K562 (cell line): ENCODE data around the gene ING4. TPM values are rescaled to one million over a fixed set of nuclear protein-coding genes. Genes with fewer than 3 reads are reported as not detected.

Experiments used
- ATF7 ChIP-seq: fragments of 450-650 bp; IDR thresholded peaks from 2 replicates; pipeline ENCODE4 v1.7.1; 2014; ENCODE audit warnings: mild to moderate bottlenecking, moderate library complexity
- CCNT2 ChIP-seq: IDR thresholded peaks from 2 replicates; pipeline ENCODE4 v1.6.1; 2011; ENCODE audit warnings: borderline replicate concordance, low read depth, mild to moderate bottlenecking, moderate library complexity, mixed read lengths, low read length; ENCODE audit not compliant: insufficient read length; ENCODE audit errors: extremely low read depth
- ETV1 ChIP-seq: fragments of 450-650 bp; conservative IDR thresholded peaks from 2 replicates; pipeline ENCODE4 v1.6.1; 2016; ENCODE audit warnings: missing genetic modification characterization, control low read depth, low read depth, missing compliant biosample characterization
- EWSR1 ChIP-seq: fragments of 450-650 bp; IDR thresholded peaks from 2 replicates; pipeline ENCODE4 v1.6.1; 2018; ENCODE audit warnings: borderline replicate concordance, mild to moderate bottlenecking, low read depth, moderate library complexity; ENCODE audit not compliant: partially characterized antibody
- GABPB2 ChIP-seq: fragments of 250-450 bp; sonication (Bioruptor Pico); conservative IDR thresholded peaks from 2 replicates; pipeline ENCODE4 v1.5.1; 2021; ENCODE audit warnings: mild to moderate bottlenecking
- KDM2B ChIP-seq: fragments of 250-450 bp; sonication (Bioruptor Pico); IDR thresholded peaks from 2 replicates; pipeline ENCODE4 v1.8.0; 2021; ENCODE audit warnings: mild to moderate bottlenecking, moderate library complexity
- MED1 ChIP-seq: sonication (generic); formaldehyde crosslinking; IDR thresholded peaks from 2 replicates; pipeline ENCODE4 v1.8.1; 2023; ENCODE audit warnings: missing genetic modification reagents, borderline replicate concordance
- SIN3B ChIP-seq: fragments of 450-650 bp; IDR thresholded peaks from 2 replicates; pipeline ENCODE4 v1.6.1; 2017; ENCODE audit warnings: low read depth, mild to moderate bottlenecking, moderate library complexity
- STAG1 ChIP-seq: sonication (generic); formaldehyde crosslinking; IDR thresholded peaks from 2 replicates; pipeline ENCODE4 v1.5.0; 2020; ENCODE audit warnings: missing genetic modification reagents, borderline replicate concordance
- TAF1 ChIP-seq: IDR thresholded peaks from 2 replicates; pipeline ENCODE4 v1.6.1; 2011; ENCODE audit warnings: mild to moderate bottlenecking, low read length, moderate library complexity; ENCODE audit not compliant: insufficient read depth, control insufficient read depth, severe bottlenecking; ENCODE audit errors: extremely low read depth
- U2AF2 ChIP-seq: fragments of 200-400 bp; formaldehyde crosslinking; optimal IDR thresholded peaks from 2 replicates; pipeline ENCODE3; 2017; ENCODE audit warnings: low read depth, mild to moderate bottlenecking, low read length
- ZFP1 ChIP-seq: fragments of 450-650 bp; formaldehyde crosslinking; IDR thresholded peaks from 2 replicates; pipeline ENCODE4 v1.4.0; 2020; ENCODE audit warnings: mild to moderate bottlenecking, mixed read lengths
- ZNF551 ChIP-seq: fragments of 250-450 bp; sonication (Bioruptor Pico); IDR thresholded peaks from 2 replicates; pipeline ENCODE4 v1.5.0; 2021; ENCODE audit warnings: mild to moderate bottlenecking, moderate library complexity
- ZNF75A ChIP-seq: fragments of 450-650 bp; formaldehyde crosslinking; IDR thresholded peaks from 2 replicates; pipeline ENCODE4 v1.4.0; 2020; ENCODE audit warnings: mild to moderate bottlenecking
- polyA plus RNA-seq, 8 experiments: library from polyadenylated mRNA; depleted of rRNA in 4 of 8; stranded (reverse) in 5 of 8; unstranded in 3 of 8; fragments of >200 nt; fragmentation: Nextera tagmentation in 2 of 8; fragmentation: Illumina TruSeq in 1 of 8; extraction: Ambion mirVana in 2 of 8; extraction: Trizol in 1 of 8; gene quantifications; 2 replicates each; pipeline versions ENCODE4 v1.2.1 to v1.2.3, GENCODE V29; 2011 to 2014; ENCODE audit warnings: inconsistent platforms in 1 of 8, missing spikeins in 1 of 8
- total RNA-seq, 7 experiments: library from RNA; depleted of rRNA in 6 of 7; stranded (reverse); fragments of >200 nt in 6 of 7; fragmentation: Illumina TruSeq in 2 of 7; extraction: Trizol in 2 of 7; gene quantifications; 2 replicates each; pipeline versions ENCODE4 v1.2.1 to v1.2.3, GENCODE V29; 2011 to 2021; ENCODE audit warnings: low replicate concordance in 1 of 7
- TF ChIP-seq, protein P1 (sequence below): sonication (generic); formaldehyde crosslinking; IDR thresholded peaks from 2 replicates; pipeline ENCODE4 v1.8.1; 2023; ENCODE audit warnings: mild to moderate bottlenecking, missing genetic modification reagents
- TF ChIP-seq, protein P2 (sequence below): sonication (generic); formaldehyde crosslinking; IDR thresholded peaks from 2 replicates; pipeline ENCODE4 v1.8.0; 2023; ENCODE audit warnings: mild to moderate bottlenecking, missing genetic modification reagents
- TF ChIP-seq, protein P3 (sequence below): sonication (generic); formaldehyde crosslinking; IDR thresholded peaks from 2 replicates; pipeline ENCODE4 v1.8.1; 2023; ENCODE audit warnings: mild to moderate bottlenecking, missing genetic modification reagents
- TF ChIP-seq, protein P4 (sequence below): fragments of 250-450 bp; sonication (Bioruptor Pico); IDR thresholded peaks from 2 replicates; pipeline ENCODE4 v1.4.0; 2020; ENCODE audit warnings: mild to moderate bottlenecking

The ING4 gene
- total and polyA plus RNA-seq, 9 of the 15 experiments (the other 6 are each of a cell fraction or from before 2014, with no cell fraction given), result 6.6 to 30.2 (median 15.7) TPM

DNA sequence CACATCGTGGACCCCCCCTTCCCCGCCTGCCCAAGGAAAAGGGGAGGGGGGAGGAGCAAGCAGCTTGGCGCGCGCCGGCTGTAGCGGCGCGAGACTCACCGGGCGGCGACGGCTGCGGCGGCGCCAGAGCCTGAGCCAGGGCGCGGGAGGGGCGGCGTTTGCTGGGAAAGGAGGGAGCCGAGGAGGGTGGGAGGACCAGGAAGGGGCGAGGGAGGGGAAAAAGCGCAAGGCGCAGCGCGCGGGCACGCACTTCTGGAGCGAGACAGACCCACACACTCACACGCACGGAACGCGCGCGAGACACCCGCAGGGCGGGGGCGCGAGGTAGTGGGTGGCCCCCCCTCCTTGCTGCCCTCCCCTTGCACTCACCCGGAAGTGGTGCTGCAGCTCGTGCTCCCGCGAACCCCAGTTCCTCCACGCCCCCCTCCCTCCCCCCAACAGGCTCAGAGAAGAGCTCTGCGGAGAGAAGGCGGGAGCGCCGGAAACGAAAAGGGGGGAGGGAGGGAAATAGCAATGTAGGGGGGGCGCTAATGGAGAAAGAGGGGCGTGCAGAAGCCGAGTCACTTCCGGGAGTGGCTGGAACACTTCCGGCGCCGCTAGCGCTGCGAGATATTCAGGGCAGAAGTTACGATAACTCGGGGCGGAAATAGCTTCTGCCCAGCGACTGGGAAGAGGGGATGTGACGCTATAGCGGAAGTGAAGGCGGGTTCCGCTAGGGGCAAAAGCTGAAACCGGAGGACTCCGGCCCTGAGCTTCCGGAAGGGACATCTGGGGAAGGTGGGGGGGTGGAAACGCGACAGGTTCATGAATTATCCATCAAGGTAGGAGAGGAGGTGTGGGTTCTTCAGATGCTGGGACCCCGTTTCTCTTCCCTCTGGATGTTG lies 26.3 kb upstream of the ING4 start, which contains the start of gene ZNF384 (continued):
- TF ChIP-seq SIN3B, result no peak
- TF ChIP-seq ETV1, result peak; percentile 95
- TF ChIP-seq, protein P1, sequence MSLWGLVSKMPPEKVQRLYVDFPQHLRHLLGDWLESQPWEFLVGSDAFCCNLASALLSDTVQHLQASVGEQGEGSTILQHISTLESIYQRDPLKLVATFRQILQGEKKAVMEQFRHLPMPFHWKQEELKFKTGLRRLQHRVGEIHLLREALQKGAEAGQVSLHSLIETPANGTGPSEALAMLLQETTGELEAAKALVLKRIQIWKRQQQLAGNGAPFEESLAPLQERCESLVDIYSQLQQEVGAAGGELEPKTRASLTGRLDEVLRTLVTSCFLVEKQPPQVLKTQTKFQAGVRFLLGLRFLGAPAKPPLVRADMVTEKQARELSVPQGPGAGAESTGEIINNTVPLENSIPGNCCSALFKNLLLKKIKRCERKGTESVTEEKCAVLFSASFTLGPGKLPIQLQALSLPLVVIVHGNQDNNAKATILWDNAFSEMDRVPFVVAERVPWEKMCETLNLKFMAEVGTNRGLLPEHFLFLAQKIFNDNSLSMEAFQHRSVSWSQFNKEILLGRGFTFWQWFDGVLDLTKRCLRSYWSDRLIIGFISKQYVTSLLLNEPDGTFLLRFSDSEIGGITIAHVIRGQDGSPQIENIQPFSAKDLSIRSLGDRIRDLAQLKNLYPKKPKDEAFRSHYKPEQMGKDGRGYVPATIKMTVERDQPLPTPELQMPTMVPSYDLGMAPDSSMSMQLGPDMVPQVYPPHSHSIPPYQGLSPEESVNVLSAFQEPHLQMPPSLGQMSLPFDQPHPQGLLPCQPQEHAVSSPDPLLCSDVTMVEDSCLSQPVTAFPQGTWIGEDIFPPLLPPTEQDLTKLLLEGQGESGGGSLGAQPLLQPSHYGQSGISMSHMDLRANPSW (CRISPR knock-in tag), result no peak
- TF ChIP-seq KDM2B (CRISPR knock-in tag), result no peak
- TF ChIP-seq GABPB2, result no peak
- peak; percentile 84 for TF ChIP-seq ATF7
- TF ChIP-seq ZFP1, result no peak
- no peak for TF ChIP-seq CCNT2
- no peak; the same call in 1 of the 2 replicates for TF ChIP-seq STAG1
- TF ChIP-seq, protein P2, sequence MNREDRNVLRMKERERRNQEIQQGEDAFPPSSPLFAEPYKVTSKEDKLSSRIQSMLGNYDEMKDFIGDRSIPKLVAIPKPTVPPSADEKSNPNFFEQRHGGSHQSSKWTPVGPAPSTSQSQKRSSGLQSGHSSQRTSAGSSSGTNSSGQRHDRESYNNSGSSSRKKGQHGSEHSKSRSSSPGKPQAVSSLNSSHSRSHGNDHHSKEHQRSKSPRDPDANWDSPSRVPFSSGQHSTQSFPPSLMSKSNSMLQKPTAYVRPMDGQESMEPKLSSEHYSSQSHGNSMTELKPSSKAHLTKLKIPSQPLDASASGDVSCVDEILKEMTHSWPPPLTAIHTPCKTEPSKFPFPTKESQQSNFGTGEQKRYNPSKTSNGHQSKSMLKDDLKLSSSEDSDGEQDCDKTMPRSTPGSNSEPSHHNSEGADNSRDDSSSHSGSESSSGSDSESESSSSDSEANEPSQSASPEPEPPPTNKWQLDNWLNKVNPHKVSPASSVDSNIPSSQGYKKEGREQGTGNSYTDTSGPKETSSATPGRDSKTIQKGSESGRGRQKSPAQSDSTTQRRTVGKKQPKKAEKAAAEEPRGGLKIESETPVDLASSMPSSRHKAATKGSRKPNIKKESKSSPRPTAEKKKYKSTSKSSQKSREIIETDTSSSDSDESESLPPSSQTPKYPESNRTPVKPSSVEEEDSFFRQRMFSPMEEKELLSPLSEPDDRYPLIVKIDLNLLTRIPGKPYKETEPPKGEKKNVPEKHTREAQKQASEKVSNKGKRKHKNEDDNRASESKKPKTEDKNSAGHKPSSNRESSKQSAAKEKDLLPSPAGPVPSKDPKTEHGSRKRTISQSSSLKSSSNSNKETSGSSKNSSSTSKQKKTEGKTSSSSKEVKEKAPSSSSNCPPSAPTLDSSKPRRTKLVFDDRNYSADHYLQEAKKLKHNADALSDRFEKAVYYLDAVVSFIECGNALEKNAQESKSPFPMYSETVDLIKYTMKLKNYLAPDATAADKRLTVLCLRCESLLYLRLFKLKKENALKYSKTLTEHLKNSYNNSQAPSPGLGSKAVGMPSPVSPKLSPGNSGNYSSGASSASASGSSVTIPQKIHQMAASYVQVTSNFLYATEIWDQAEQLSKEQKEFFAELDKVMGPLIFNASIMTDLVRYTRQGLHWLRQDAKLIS (CRISPR knock-in tag), result no peak
- no peak for TF ChIP-seq ZNF75A (CRISPR knock-in tag)
- TF ChIP-seq EWSR1, result no peak
- TF ChIP-seq, protein P3, sequence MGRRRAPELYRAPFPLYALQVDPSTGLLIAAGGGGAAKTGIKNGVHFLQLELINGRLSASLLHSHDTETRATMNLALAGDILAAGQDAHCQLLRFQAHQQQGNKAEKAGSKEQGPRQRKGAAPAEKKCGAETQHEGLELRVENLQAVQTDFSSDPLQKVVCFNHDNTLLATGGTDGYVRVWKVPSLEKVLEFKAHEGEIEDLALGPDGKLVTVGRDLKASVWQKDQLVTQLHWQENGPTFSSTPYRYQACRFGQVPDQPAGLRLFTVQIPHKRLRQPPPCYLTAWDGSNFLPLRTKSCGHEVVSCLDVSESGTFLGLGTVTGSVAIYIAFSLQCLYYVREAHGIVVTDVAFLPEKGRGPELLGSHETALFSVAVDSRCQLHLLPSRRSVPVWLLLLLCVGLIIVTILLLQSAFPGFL (CRISPR knock-in tag), result no peak
- no peak for TF ChIP-seq MED1 (CRISPR knock-in tag)
- TF ChIP-seq TAF1, result peak; percentile 58
- no peak for TF ChIP-seq U2AF2
- TF ChIP-seq, protein P4, sequence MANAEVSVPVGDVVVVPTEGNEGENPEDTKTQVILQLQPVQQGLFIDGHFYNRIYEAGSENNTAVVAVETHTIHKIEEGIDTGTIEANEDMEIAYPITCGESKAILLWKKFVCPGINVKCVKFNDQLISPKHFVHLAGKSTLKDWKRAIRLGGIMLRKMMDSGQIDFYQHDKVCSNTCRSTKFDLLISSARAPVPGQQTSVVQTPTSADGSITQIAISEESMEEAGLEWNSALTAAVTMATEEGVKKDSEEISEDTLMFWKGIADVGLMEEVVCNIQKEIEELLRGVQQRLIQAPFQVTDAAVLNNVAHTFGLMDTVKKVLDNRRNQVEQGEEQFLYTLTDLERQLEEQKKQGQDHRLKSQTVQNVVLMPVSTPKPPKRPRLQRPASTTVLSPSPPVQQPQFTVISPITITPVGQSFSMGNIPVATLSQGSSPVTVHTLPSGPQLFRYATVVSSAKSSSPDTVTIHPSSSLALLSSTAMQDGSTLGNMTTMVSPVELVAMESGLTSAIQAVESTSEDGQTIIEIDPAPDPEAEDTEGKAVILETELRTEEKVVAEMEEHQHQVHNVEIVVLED (CRISPR knock-in tag), result peak; percentile 52
- no peak for TF ChIP-seq ZNF551 (CRISPR knock-in tag)
